Parathyroid adenoma (tissue), 2 donors: ENCODE data around the gene KLK14.

Experiments used
- H2AFZ ChIP-seq: fragments of 300-600 bp; sonication (generic); one replicate; pipeline ENCODE4 v1.7.0; 2017; ENCODE audit warnings: antibody characterized with exemption, mild to moderate bottlenecking
- H3K27ac ChIP-seq: fragments of 300-600 bp; sonication (generic); one replicate; pipeline ENCODE4 v1.7.0; 2017
- H3K27me3 ChIP-seq: fragments of 300-600 bp; sonication (generic); one replicate; pipeline ENCODE4 v1.7.0; 2017; ENCODE audit warnings: low read length; ENCODE audit not compliant: control insufficient read depth, insufficient read depth
- H3K36me3 ChIP-seq: fragments of 300-600 bp; sonication (generic); one replicate; pipeline ENCODE4 v1.7.0; 2017; ENCODE audit warnings: low read length; ENCODE audit not compliant: control insufficient read depth, insufficient read depth
- H3K4me1 ChIP-seq: fragments of 300-600 bp; sonication (generic); one replicate; pipeline ENCODE4 v1.7.0; 2017; ENCODE audit warnings: control low read depth
- H3K4me2 ChIP-seq: fragments of 300-600 bp; sonication (generic); one replicate; pipeline ENCODE4 v1.7.0; 2017; ENCODE audit warnings: low read length
- H3K4me3 ChIP-seq: fragments of 300-600 bp; sonication (generic); one replicate; pipeline ENCODE4 v1.7.0; 2017; ENCODE audit warnings: low read depth, low read length
- H3K79me2 ChIP-seq: fragments of 300-600 bp; sonication (generic); one replicate; pipeline ENCODE4 v1.7.0; 2017; ENCODE audit warnings: control low read depth
- H3K9ac ChIP-seq: fragments of 300-600 bp; sonication (generic); one replicate; pipeline ENCODE4 v1.7.0; 2017; ENCODE audit warnings: mild to moderate bottlenecking
- H3K9me3 ChIP-seq: fragments of 300-600 bp; sonication (generic); one replicate; pipeline ENCODE4 v1.7.0; 2017; ENCODE audit warnings: low read length; ENCODE audit not compliant: control insufficient read depth
- CTCF ChIP-seq: fragments of 300-600 bp; sonication (generic); IDR thresholded peaks from one replicate; pipeline ENCODE4 v1.7.0; 2017; ENCODE audit warnings: antibody characterized with exemption, mild to moderate bottlenecking
- donor health status: primary hyperparathyroidism.

Gene KLK14

GRCh38 chr19:51120160-51120559 is 37.5 kb upstream of the KLK14 start:
- no peak for TF ChIP-seq CTCF
- H3K79me2 ChIP-seq = no peaks in the 10 kb centered on the region
- no peak overlapping the region for H3K4me2 ChIP-seq
- H3K9me3 ChIP-seq = no peaks in the 10 kb centered on the region
- no peak overlapping the region for H3K4me3 ChIP-seq
- H2AFZ ChIP-seq = no peak overlapping the region
- H3K4me1 ChIP-seq = peaks cover 12% of the 10 kb centered on the region
- no peak overlapping the region for H3K27ac ChIP-seq
- no peak overlapping the region for H3K9ac ChIP-seq
- no peaks in the 10 kb centered on the region for H3K27me3 ChIP-seq
- no peaks in the 10 kb centered on the region for H3K36me3 ChIP-seq

GRCh38 chr19:51119611-51120010 is 36.9 kb upstream of the KLK14 start:
- Histone ChIP-seq H3K4me1 (peaks cover 7% of the 10 kb centered on the region), H3K9ac (no peak overlapping the region), H3K27ac (no peak overlapping the region), H3K9me3 (no peaks in the 10 kb centered on the region), H3K27me3 (no peaks in the 10 kb centered on the region), H2AFZ (no peak overlapping the region), H3K36me3 (no peaks in the 10 kb centered on the region), H3K79me2 (no peaks in the 10 kb centered on the region), H3K4me2 (no peak overlapping the region), H3K4me3 (no peak overlapping the region)
- no peak for TF ChIP-seq CTCF

GRCh38 chr19:51119101-51119500 is 36.4 kb upstream of the KLK14 start:
- Histone ChIP-seq H3K79me2 (no peaks in the 10 kb centered on the region), H3K4me1 (peaks cover 2% of the 10 kb centered on the region), H2AFZ (no peak overlapping the region), H3K4me2 (no peak overlapping the region), H3K4me3 (no peak overlapping the region), H3K36me3 (no peaks in the 10 kb centered on the region), H3K9ac (no peak overlapping the region), H3K27ac (no peak overlapping the region), H3K9me3 (no peaks in the 10 kb centered on the region), H3K27me3 (no peaks in the 10 kb centered on the region)
- no peak for TF ChIP-seq CTCF

- TF ChIP-seq CTCF = no peak
- Histone ChIP-seq H3K4me3 (no peak overlapping the region), H2AFZ (no peak overlapping the region), H3K36me3 (no peaks in the 10 kb centered on the region), H3K4me2 (no peak overlapping the region), H3K4me1 (peaks cover 8% of the 10 kb centered on the region), H3K9ac (no peak overlapping the region), H3K27ac (no peak overlapping the region), H3K79me2 (no peaks in the 10 kb centered on the region), H3K27me3 (no peaks in the 10 kb centered on the region), H3K9me3 (no peaks in the 10 kb centered on the region)
Observed at GRCh38 chr19:51116736-51117286, 34.1 kb upstream of the KLK14 start.

- no peak overlapping the region for H3K4me2 ChIP-seq
- H2AFZ ChIP-seq = no peak overlapping the region
- H3K9ac ChIP-seq = no peak overlapping the region
- H3K4me3 ChIP-seq = no peak overlapping the region
- no peak overlapping the region for H3K27ac ChIP-seq
- H3K79me2 ChIP-seq = no peaks in the 10 kb centered on the region
- H3K27me3 ChIP-seq = no peaks in the 10 kb centered on the region
- H3K9me3 ChIP-seq = no peaks in the 10 kb centered on the region
- H3K4me1 ChIP-seq = peaks cover 14% of the 10 kb centered on the region
- TF ChIP-seq CTCF = no peak
- H3K36me3 ChIP-seq = no peaks in the 10 kb centered on the region
Observed at GRCh38 chr19:51114087-51114729, 31.5 kb upstream of the KLK14 start.
